Measurements from ENCODE around the gene KRT5. TPM values are rescaled to one million over a fixed set of nuclear protein-coding genes. Genes with fewer than 3 reads are reported as not detected.

The KRT5 gene
- total and polyA plus RNA-seq, 4 donors = 0.08 TPM; not detected in 3

DNA sequence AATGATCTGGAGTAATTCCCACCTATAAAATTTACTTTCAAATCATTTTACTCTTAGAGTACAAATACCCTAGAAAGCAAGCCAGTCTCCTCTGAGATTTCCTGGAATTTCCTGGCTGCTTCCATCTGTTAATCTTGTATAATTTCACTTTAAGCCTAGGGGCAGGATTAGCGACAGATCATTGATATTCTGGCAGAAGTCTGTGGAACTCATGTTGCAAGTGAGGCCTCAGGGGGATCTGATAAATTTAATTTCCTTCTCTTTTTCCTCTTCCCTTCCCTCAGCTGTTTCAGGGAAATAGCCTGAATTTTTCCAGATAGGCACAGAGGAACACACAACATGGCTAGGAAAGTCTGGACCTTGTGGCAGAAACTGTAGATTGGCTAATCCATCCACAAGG is 21.2 kb downstream of the KRT5 start:
- peaks cover 0 to 7% (median 0%) of the 10 kb centered on the region in 4 donors for H3K9me3 ChIP-seq (ENCODE audit: control insufficient read depth in 4 of 4, low read length in 3 of 4)

DNA sequence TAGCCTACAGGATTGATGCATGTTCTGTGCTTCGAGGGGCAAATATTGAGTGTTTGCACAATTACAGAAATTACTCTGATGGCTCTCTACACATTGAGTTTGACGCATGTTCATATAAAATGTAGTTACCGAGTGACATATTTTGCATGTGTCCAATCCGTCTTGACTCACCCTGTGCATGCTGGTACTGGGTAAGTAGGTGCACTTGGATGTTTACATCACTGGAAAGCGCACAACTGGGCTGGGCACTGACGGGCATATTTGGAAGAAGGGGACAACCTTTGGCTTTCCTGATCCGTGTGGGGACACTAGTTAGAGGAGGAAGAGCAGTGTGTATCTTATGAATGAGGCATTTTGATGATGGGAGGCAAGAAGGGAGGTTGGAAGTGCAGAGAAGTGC is 22.2 kb downstream of the KRT5 start:
- H3K36me3 ChIP-seq (ENCODE audit: control insufficient read depth in 4 of 4, insufficient read depth in 3 of 4, low read depth in 1 of 4, low read length in 3 of 4) = no peaks in the 10 kb centered on the region
- H3K9ac ChIP-seq (ENCODE audit: low read depth in 1 of 2, low read length in 2 of 2) = no peak overlapping the region
- no peak overlapping the region for H3K27ac ChIP-seq (ENCODE audit: low read depth in 1 of 2, low read length in 2 of 2)
- peaks cover 0 to 5% (median 0%) of the 10 kb centered on the region in 4 donors for H3K9me3 ChIP-seq (ENCODE audit: control insufficient read depth in 4 of 4, low read length in 3 of 4)
- DNase-seq (ENCODE audit: low spot score) = no peak
- TF ChIP-seq NR2F2 (IDR thresholded peaks at IDR 0.05) (no peak), CTCF (IDR thresholded peaks at IDR 0.05; ENCODE audit: low read depth, low read length, missing input control) (no peak), ATF3 (IDR thresholded peaks at IDR 0.05) (no peak), JUND (IDR thresholded peaks at IDR 0.05) (no peak), GABPA (IDR thresholded peaks at IDR 0.05 in 1 of 2, conservative IDR thresholded peaks at IDR 0.05 in 1 of 2) (no peak), RXRA (IDR thresholded peaks at IDR 0.05) (no peak), HNF4G (IDR thresholded peaks at IDR 0.05) (no peak), EGR1 (IDR thresholded peaks at IDR 0.05; ENCODE audit: low read depth in 2 of 2) (no peak), ZBTB33 (IDR thresholded peaks at IDR 0.05) (no peak), HNF4A (conservative IDR thresholded peaks at IDR 0.05) (no peak), RAD21 (IDR thresholded peaks at IDR 0.05) (no peak), YY1 (IDR thresholded peaks at IDR 0.05) (no peak), TAF1 (conservative IDR thresholded peaks at IDR 0.05) (no peak), FOXA1 (IDR thresholded peaks at IDR 0.05) (no peak), FOXA2 (IDR thresholded peaks at IDR 0.05) (no peak), REST (IDR thresholded peaks at IDR 0.05) (no peak)
- TF ChIP-seq, protein P1, sequence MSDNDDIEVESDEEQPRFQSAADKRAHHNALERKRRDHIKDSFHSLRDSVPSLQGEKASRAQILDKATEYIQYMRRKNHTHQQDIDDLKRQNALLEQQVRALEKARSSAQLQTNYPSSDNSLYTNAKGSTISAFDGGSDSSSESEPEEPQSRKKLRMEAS (IDR thresholded peaks at IDR 0.05) = no peak
- no peaks in the 10 kb centered on the region for H3K4me1 ChIP-seq (ENCODE audit: control insufficient read depth in 4 of 4, insufficient read depth in 4 of 4, low read length in 3 of 4)
- no peak overlapping the region for H3K4me3 ChIP-seq (ENCODE audit: low read depth in 1 of 3, low read length in 3 of 3)
- H3K27me3 ChIP-seq (ENCODE audit: control insufficient read depth in 4 of 4, insufficient read depth in 4 of 4, low read length in 3 of 4) = peaks cover 0 to 9% (median 0%) of the 10 kb centered on the region in 4 donors
- WGBS = 89% methylated on average over 7 of the region's 7 CpGs

More for the DNA sequence above, 21.2 kb downstream of the KRT5 start:
- Histone ChIP-seq H3K27ac (ENCODE audit: low read depth in 1 of 2, low read length in 2 of 2) (no peak overlapping the region), H3K9ac (ENCODE audit: low read depth in 1 of 2, low read length in 2 of 2) (no peak overlapping the region), H3K27me3 (ENCODE audit: control insufficient read depth in 4 of 4, insufficient read depth in 4 of 4, low read length in 3 of 4) (peaks cover 0 to 6% (median 0%) of the 10 kb centered on the region in 4 donors), H3K4me3 (ENCODE audit: low read depth in 1 of 3, low read length in 3 of 3) (no peak overlapping the region), H3K4me1 (ENCODE audit: control insufficient read depth in 4 of 4, insufficient read depth in 4 of 4, low read length in 3 of 4) (no peaks in the 10 kb centered on the region), H3K36me3 (ENCODE audit: control insufficient read depth in 4 of 4, insufficient read depth in 3 of 4, low read depth in 1 of 4, low read length in 3 of 4) (no peaks in the 10 kb centered on the region)
- 73% methylated on average over 1 of the region's 1 CpG for WGBS
- no peak for DNase-seq (ENCODE audit: low spot score)
- TF ChIP-seq, protein P1 (IDR thresholded peaks at IDR 0.05) = no peak
- TF ChIP-seq TAF1 (conservative IDR thresholded peaks at IDR 0.05) (no peak), HNF4A (conservative IDR thresholded peaks at IDR 0.05) (no peak), NR2F2 (IDR thresholded peaks at IDR 0.05) (no peak)

Data from liver (tissue), 9 donors.